Cardiac septum (tissue), 1 donor: ENCODE measurements around the gene TFDP1. TPM values are rescaled to one million over a fixed set of nuclear protein-coding genes. Genes with fewer than 3 reads are reported as not detected.

Experiments used
- DNase-seq: peaks from one replicate; pipeline ENCODE4 v3.0.0-alpha.2; 2020; ENCODE audit warnings: low spot score
- intact Hi-C: fragments of 100-400 bp; cut with DNase I; formaldehyde crosslinking; loops from one replicate; pipeline ENCODE4 v1.14.0; 2022
- total RNA-seq: library from RNA; stranded (reverse); fragmentation: NEBNext Ultra II Directional; extraction: Animal tissue kit (Norgen Biotek cat#: 25700); gene quantifications from one replicate; pipeline ENCODE4 v1.2.1, GENCODE V29; 2021
- donor health status: DM: no; HTN: no; CAD: no.

Gene TFDP1
- total RNA-seq, 1 donor from 2014 or later = 38.8 TPM

GRCh38 chr13:113625965-113626721 lies 41.6 kb downstream of the TFDP1 start:
- intact Hi-C loops = no loop called here
- peak; percentile 41 for DNase-seq

GRCh38 chr13:113627136-113627535 lies 42.6 kb downstream of the TFDP1 start:
- DNase-seq = peak; percentile 69
- intact Hi-C loops = no loop called here

GRCh38 chr13:113628291-113629270 lies 44.0 kb downstream of the TFDP1 start:
- intact Hi-C loops = no loop called here
- no peak for DNase-seq

- intact Hi-C loops = no loop called here
- no peak for DNase-seq
These were observed 45.3 kb downstream of the TFDP1 start for GRCh38 chr13:113629866-113630265.

GRCh38 chr13:113630296-113630695 lies 45.7 kb downstream of the TFDP1 start:
- DNase-seq = no peak
- intact Hi-C loops = no loop called here

- intact Hi-C loops = no loop called here
- DNase-seq = no peak
These were observed 46.3 kb downstream of the TFDP1 start for GRCh38 chr13:113630804-113631203.

- intact Hi-C loops = no loop called here
- DNase-seq = no peak
These were observed 47.0 kb downstream of the TFDP1 start for GRCh38 chr13:113631341-113632095.

GRCh38 chr13:113632706-113633484 lies 48.3 kb downstream of the TFDP1 start:
- no peak for DNase-seq
- intact Hi-C loops = no loop called here

- DNase-seq = no peak
- intact Hi-C loops = no loop called here
These were observed 48.9 kb downstream of the TFDP1 start for GRCh38 chr13:113633485-113633873.

- intact Hi-C loops = no loop called here
- DNase-seq = no peak
These were observed 49.9 kb downstream of the TFDP1 start for GRCh38 chr13:113634279-113635047.

- no peak for DNase-seq
- intact Hi-C loops = no loop called here
These were observed 50.5 kb downstream of the TFDP1 start for GRCh38 chr13:113635048-113635420.

GRCh38 chr13:113635709-113636108 lies 51.2 kb downstream of the TFDP1 start:
- DNase-seq = no peak
- intact Hi-C loops = no loop called here

GRCh38 chr13:113636266-113636963 lies 51.9 kb downstream of the TFDP1 start:
- intact Hi-C loops = no loop called here
- peak; percentile 74 for DNase-seq

GRCh38 chr13:113637262-113638160 lies 53.0 kb downstream of the TFDP1 start:
- DNase-seq = peak; percentile 58
- intact Hi-C loops = no loop called here

GRCh38 chr13:113638173-113638746 lies 53.7 kb downstream of the TFDP1 start:
- intact Hi-C loops = no loop called here
- peak; percentile 67 for DNase-seq

GRCh38 chr13:113638806-113639205 lies 54.3 kb downstream of the TFDP1 start:
- peak; percentile 31 for DNase-seq
- intact Hi-C loops = no loop called here
